ENCODE results near the gene ZSCAN20. TPM values are rescaled to one million over a fixed set of nuclear protein-coding genes. Genes with fewer than 3 reads are reported as not detected.
A peak's percentile ranks its signal among the peaks of the same experiment; 100 is the strongest.

ZSCAN20 gene
- total RNA-seq, 2 donors from 2014 or later = 3.1 to 3.3 TPM

- H3K36me3 Mint-ChIP-seq (ENCODE audit: insufficient read depth in 2 of 2) = no peaks in the 10 kb centered on the region
- no peaks in the 10 kb centered on the region for H3K27me3 Mint-ChIP-seq (ENCODE audit: low read depth)
- DNase-seq (peak; percentile 57 to 66), ATAC-seq (replicated peaks in 1 of 2) (peak; percentile 51 to 54)
- peak overlapping the region in 1 of 2 donors; percentile 52 for H3K4me3 Mint-ChIP-seq
- peak overlapping the region; percentile 31 for H3K27ac Mint-ChIP-seq
- H3K9me3 Mint-ChIP-seq = no peaks in the 10 kb centered on the region
- H3K4me1 Mint-ChIP-seq (ENCODE audit: low read depth) = peaks cover 33% of the 10 kb centered on the region
Observed at GRCh38 chr1:33470495-33471012, 1.9 kb upstream of the ZSCAN20 start.

- H3K36me3 Mint-ChIP-seq (ENCODE audit: insufficient read depth in 2 of 2) = no peaks in the 10 kb centered on the region
- DNase-seq (no peak), ATAC-seq (replicated peaks in 1 of 2) (no peak)
- no peak overlapping the region for H3K27ac Mint-ChIP-seq
- H3K4me1 Mint-ChIP-seq (ENCODE audit: low read depth) = peaks cover 33% of the 10 kb centered on the region
- no peaks in the 10 kb centered on the region for H3K27me3 Mint-ChIP-seq (ENCODE audit: low read depth)
- no peaks in the 10 kb centered on the region for H3K9me3 Mint-ChIP-seq
- peak overlapping the region; percentile 27 to 44 for H3K4me3 Mint-ChIP-seq
Observed at GRCh38 chr1:33471416-33471815, 1.0 kb upstream of the ZSCAN20 start.

GRCh38 chr1:33473900-33474299, 1.5 kb downstream of the ZSCAN20 start:
- ATAC-seq (replicated peaks in 1 of 2) (no peak), DNase-seq (no peak)
- Mint-ChIP-seq H3K36me3 (ENCODE audit: insufficient read depth in 2 of 2) (no peaks in the 10 kb centered on the region), H3K27ac (no peak overlapping the region), H3K27me3 (ENCODE audit: low read depth) (no peaks in the 10 kb centered on the region), H3K9me3 (no peaks in the 10 kb centered on the region), H3K4me1 (ENCODE audit: low read depth) (peaks cover 33% of the 10 kb centered on the region), H3K4me3 (peak overlapping the region in 1 of 2 donors; percentile 86)

GRCh38 chr1:33477451-33477850, 5.0 kb downstream of the ZSCAN20 start:
- no peaks in the 10 kb centered on the region for H3K27me3 Mint-ChIP-seq (ENCODE audit: low read depth)
- ATAC-seq (replicated peaks in 1 of 2) = no peak
- no peak for DNase-seq
- H3K27ac Mint-ChIP-seq = no peak overlapping the region
- no peaks in the 10 kb centered on the region for H3K9me3 Mint-ChIP-seq
- H3K4me3 Mint-ChIP-seq = no peak overlapping the region
- peaks cover 20% of the 10 kb centered on the region for H3K4me1 Mint-ChIP-seq (ENCODE audit: low read depth)
- H3K36me3 Mint-ChIP-seq (ENCODE audit: insufficient read depth in 2 of 2) = no peaks in the 10 kb centered on the region

GRCh38 chr1:33482412-33482811, 10.0 kb downstream of the ZSCAN20 start:
- peaks cover 0 to 10% of the 10 kb centered on the region in 2 donors for H3K9me3 Mint-ChIP-seq
- H3K4me1 Mint-ChIP-seq (ENCODE audit: low read depth) = no peaks in the 10 kb centered on the region
- no peak overlapping the region for H3K4me3 Mint-ChIP-seq
- DNase-seq (no peak), ATAC-seq (replicated peaks in 1 of 2) (no peak)
- peaks cover 12 to 20% of the 10 kb centered on the region in 2 donors for H3K36me3 Mint-ChIP-seq (ENCODE audit: insufficient read depth in 2 of 2)
- H3K27ac Mint-ChIP-seq = no peak overlapping the region
- H3K27me3 Mint-ChIP-seq (ENCODE audit: low read depth) = no peaks in the 10 kb centered on the region

GRCh38 chr1:33488624-33489023, 16.2 kb downstream of the ZSCAN20 start:
- Mint-ChIP-seq H3K36me3 (ENCODE audit: insufficient read depth in 2 of 2) (peaks cover 29 to 40% of the 10 kb centered on the region in 2 donors), H3K9me3 (peaks cover 1 to 10% of the 10 kb centered on the region in 2 donors), H3K4me3 (no peak overlapping the region), H3K4me1 (ENCODE audit: low read depth) (no peaks in the 10 kb centered on the region), H3K27ac (no peak overlapping the region), H3K27me3 (ENCODE audit: low read depth) (no peaks in the 10 kb centered on the region)
- ATAC-seq (replicated peaks in 1 of 2) (no peak), DNase-seq (no peak)

GRCh38 chr1:33494929-33495328, 22.5 kb downstream of the ZSCAN20 start:
- Mint-ChIP-seq H3K27me3 (ENCODE audit: low read depth) (no peaks in the 10 kb centered on the region), H3K4me3 (no peak overlapping the region), H3K9me3 (peaks cover 17 to 23% of the 10 kb centered on the region in 2 donors), H3K27ac (no peak overlapping the region), H3K36me3 (ENCODE audit: insufficient read depth in 2 of 2) (peaks cover 36 to 42% of the 10 kb centered on the region in 2 donors), H3K4me1 (ENCODE audit: low read depth) (no peaks in the 10 kb centered on the region)
- no peak for DNase-seq
- ATAC-seq (replicated peaks in 1 of 2) = no peak

GRCh38 chr1:33497410-33497809, 25.0 kb downstream of the ZSCAN20 start:
- Mint-ChIP-seq H3K4me1 (ENCODE audit: low read depth) (no peaks in the 10 kb centered on the region), H3K4me3 (no peak overlapping the region), H3K36me3 (ENCODE audit: insufficient read depth in 2 of 2) (peaks cover 27 to 29% of the 10 kb centered on the region in 2 donors), H3K27ac (no peak overlapping the region), H3K27me3 (ENCODE audit: low read depth) (no peaks in the 10 kb centered on the region), H3K9me3 (peaks cover 17 to 23% of the 10 kb centered on the region in 2 donors)
- ATAC-seq (replicated peaks in 1 of 2) (no peak), DNase-seq (no peak)

- DNase-seq = no peak
- Mint-ChIP-seq H3K9me3 (peaks cover 5 to 7% of the 10 kb centered on the region in 2 donors), H3K4me3 (no peak overlapping the region), H3K4me1 (ENCODE audit: low read depth) (no peaks in the 10 kb centered on the region), H3K27me3 (ENCODE audit: low read depth) (no peaks in the 10 kb centered on the region), H3K27ac (no peak overlapping the region), H3K36me3 (ENCODE audit: insufficient read depth in 2 of 2) (peaks cover 3 to 8% of the 10 kb centered on the region in 2 donors)
- ATAC-seq (replicated peaks in 1 of 2) = no peak
Observed at GRCh38 chr1:33500547-33500946, 28.1 kb downstream of the ZSCAN20 start.

- Mint-ChIP-seq H3K27me3 (ENCODE audit: low read depth) (no peaks in the 10 kb centered on the region), H3K4me1 (ENCODE audit: low read depth) (no peaks in the 10 kb centered on the region), H3K27ac (no peak overlapping the region), H3K4me3 (no peak overlapping the region), H3K36me3 (ENCODE audit: insufficient read depth in 2 of 2) (peaks cover 2 to 8% of the 10 kb centered on the region in 2 donors), H3K9me3 (peaks cover 5 to 7% of the 10 kb centered on the region in 2 donors)
- ATAC-seq (replicated peaks in 1 of 2) (no peak), DNase-seq (no peak)
Observed at GRCh38 chr1:33501309-33501708, 28.9 kb downstream of the ZSCAN20 start.

- Mint-ChIP-seq H3K9me3 (peaks cover 5 to 7% of the 10 kb centered on the region in 2 donors), H3K4me3 (no peak overlapping the region), H3K27me3 (ENCODE audit: low read depth) (no peaks in the 10 kb centered on the region), H3K4me1 (ENCODE audit: low read depth) (no peaks in the 10 kb centered on the region), H3K36me3 (ENCODE audit: insufficient read depth in 2 of 2) (peaks cover 2 to 8% of the 10 kb centered on the region in 2 donors), H3K27ac (no peak overlapping the region)
- ATAC-seq (replicated peaks in 1 of 2) = no peak
- no peak for DNase-seq
Observed at GRCh38 chr1:33501774-33502173, 29.3 kb downstream of the ZSCAN20 start.

- Mint-ChIP-seq H3K27ac (no peak overlapping the region), H3K27me3 (ENCODE audit: low read depth) (no peaks in the 10 kb centered on the region), H3K9me3 (peaks cover 0 to 2% of the 10 kb centered on the region in 2 donors), H3K4me1 (ENCODE audit: low read depth) (no peaks in the 10 kb centered on the region), H3K4me3 (no peak overlapping the region), H3K36me3 (ENCODE audit: insufficient read depth in 2 of 2) (peaks cover 0 to 5% of the 10 kb centered on the region in 2 donors)
- ATAC-seq (replicated peaks in 1 of 2) = no peak
- no peak for DNase-seq
Observed at GRCh38 chr1:33502726-33503125, 30.3 kb downstream of the ZSCAN20 start.

- Mint-ChIP-seq H3K9me3 (peaks cover 0 to 2% of the 10 kb centered on the region in 2 donors), H3K27me3 (ENCODE audit: low read depth) (no peaks in the 10 kb centered on the region), H3K36me3 (ENCODE audit: insufficient read depth in 2 of 2) (peaks cover 0 to 4% of the 10 kb centered on the region in 2 donors), H3K4me3 (no peak overlapping the region), H3K4me1 (ENCODE audit: low read depth) (no peaks in the 10 kb centered on the region), H3K27ac (no peak overlapping the region)
- ATAC-seq (replicated peaks in 1 of 2) (no peak), DNase-seq (no peak)
Observed at GRCh38 chr1:33503506-33503905, 31.1 kb downstream of the ZSCAN20 start.

GRCh38 chr1:33507661-33508060, 35.2 kb downstream of the ZSCAN20 start:
- H3K27me3 Mint-ChIP-seq (ENCODE audit: low read depth) = peaks cover 10% of the 10 kb centered on the region
- DNase-seq (no peak), ATAC-seq (replicated peaks in 1 of 2) (no peak)
- H3K4me1 Mint-ChIP-seq (ENCODE audit: low read depth) = no peaks in the 10 kb centered on the region
- no peaks in the 10 kb centered on the region for H3K36me3 Mint-ChIP-seq (ENCODE audit: insufficient read depth in 2 of 2)
- no peak overlapping the region for H3K27ac Mint-ChIP-seq
- H3K4me3 Mint-ChIP-seq = no peak overlapping the region
- no peaks in the 10 kb centered on the region for H3K9me3 Mint-ChIP-seq

All from activated T-cell treated with anti-CD3 and anti-CD28 coated beads, Interleukin-2, amount 50 U/mL, for 72 hours (primary cell).